Measurements from ENCODE around the gene GCNT2.

GCNT2 gene

DNA sequence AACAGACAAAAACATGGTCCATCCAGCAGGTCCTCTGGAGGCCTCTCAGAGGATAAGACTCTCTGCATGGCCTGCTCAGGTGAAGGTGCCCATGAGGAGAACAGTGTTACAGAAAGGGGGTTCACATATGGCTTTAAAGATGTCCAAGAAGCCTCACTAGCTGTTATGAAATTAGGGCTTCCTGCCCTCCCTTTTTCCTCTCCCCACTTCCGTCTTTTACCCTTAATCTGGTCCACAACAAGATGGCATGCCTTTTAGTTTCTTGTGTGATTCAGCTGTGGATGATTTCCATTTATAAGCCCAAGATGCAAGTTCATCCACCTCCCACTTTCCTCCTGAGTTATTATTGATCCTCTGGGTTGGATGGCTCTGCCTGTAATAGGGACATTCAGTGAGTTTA, 14.0 kb downstream of the GCNT2 start:
- TF ChIP-seq, protein P1, sequence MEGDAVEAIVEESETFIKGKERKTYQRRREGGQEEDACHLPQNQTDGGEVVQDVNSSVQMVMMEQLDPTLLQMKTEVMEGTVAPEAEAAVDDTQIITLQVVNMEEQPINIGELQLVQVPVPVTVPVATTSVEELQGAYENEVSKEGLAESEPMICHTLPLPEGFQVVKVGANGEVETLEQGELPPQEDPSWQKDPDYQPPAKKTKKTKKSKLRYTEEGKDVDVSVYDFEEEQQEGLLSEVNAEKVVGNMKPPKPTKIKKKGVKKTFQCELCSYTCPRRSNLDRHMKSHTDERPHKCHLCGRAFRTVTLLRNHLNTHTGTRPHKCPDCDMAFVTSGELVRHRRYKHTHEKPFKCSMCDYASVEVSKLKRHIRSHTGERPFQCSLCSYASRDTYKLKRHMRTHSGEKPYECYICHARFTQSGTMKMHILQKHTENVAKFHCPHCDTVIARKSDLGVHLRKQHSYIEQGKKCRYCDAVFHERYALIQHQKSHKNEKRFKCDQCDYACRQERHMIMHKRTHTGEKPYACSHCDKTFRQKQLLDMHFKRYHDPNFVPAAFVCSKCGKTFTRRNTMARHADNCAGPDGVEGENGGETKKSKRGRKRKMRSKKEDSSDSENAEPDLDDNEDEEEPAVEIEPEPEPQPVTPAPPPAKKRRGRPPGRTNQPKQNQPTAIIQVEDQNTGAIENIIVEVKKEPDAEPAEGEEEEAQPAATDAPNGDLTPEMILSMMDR (IDR thresholded peaks at IDR 0.05; ENCODE audit: low read length, missing control alignments) = no peak
- H3K4me3 ChIP-seq (replicated peaks; ENCODE audit: low read depth, low read length) = no peak overlapping the region
- DNase-seq (ENCODE audit: low read depth) = no peak

DNA sequence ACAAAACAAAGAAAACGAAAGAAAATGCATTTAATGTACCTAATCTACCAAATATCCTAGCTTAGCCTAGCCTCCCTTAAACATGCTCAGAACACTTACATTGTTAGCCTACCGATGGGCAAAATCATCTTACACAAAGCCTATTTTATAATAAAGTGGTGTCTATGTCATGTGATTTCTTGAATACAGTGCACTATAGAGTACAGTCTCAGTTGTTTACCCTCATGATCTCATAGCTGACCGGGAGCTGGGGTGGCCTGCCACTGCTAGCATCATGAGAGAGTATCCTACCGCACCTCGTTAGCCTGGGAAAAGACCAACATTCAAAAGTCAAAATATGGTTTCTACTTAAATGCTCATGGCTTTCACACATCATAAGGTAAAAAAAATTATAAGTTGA, 16.6 kb downstream of the GCNT2 start:
- DNase-seq (ENCODE audit: low read depth) = no peak
- H3K4me3 ChIP-seq (replicated peaks; ENCODE audit: low read depth, low read length) = no peak overlapping the region
- TF ChIP-seq, protein P1 (IDR thresholded peaks at IDR 0.05; ENCODE audit: low read length, missing control alignments) = no peak

DNA sequence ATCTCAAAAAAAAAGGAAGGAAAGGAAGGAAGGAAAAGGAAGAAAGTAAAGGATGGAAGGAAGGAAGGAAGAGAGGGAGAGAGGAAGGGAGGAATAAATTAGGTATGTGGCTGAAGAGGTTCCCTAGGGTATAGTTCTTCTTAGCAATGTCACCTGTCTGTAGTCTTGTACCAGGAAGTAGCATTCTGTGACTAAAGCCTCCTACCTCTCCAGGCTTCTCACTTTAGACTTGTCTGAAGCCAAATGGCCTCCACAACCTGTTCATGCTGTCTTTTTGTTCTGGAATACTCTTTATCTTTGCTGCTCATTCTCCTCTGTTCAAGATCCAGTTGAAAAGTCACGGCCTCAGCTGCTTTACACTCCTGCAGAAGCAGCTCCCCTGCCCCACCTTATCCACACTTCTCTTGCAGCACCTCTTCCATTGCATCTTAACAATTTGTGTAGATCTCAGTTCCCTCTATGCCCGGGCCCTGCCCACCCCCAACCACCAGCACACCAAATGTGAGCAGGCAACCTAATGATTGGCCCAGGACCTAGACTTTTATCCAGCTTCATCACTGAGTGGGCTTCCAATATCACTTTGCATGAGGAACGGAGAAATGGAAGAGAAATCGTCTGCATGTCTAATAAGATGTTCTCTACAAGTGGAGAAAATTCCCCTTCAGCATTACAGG, 19.1 kb downstream of the GCNT2 start:
- no peak for DNase-seq (ENCODE audit: low read depth)
- TF ChIP-seq, protein P1 (IDR thresholded peaks at IDR 0.05; ENCODE audit: low read length, missing control alignments) = no peak
- no peak overlapping the region for H3K4me3 ChIP-seq (replicated peaks; ENCODE audit: low read depth, low read length)

DNA sequence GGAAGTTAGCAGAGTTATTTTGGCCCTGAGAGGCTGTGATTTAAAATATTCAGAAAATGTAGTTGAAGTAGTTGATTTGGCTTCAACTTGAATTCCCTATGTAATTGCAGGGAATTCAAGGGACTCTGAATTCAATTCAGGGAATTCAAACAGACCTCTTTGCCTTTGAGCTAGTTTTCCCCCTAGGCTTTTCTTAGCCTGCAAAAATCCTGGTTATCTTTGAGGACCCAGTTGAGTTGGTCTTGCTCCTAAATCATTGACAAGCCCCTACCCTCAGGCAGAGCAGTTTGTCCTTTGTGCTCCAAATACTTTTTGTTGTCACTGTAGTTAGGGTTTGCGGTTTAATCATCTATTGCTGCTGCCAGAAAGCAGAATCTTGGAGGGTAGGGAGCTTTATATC, 20.4 kb downstream of the GCNT2 start:
- H3K4me3 ChIP-seq (replicated peaks; ENCODE audit: low read depth, low read length) = no peak overlapping the region
- TF ChIP-seq, protein P1 (IDR thresholded peaks at IDR 0.05; ENCODE audit: low read length, missing control alignments) = no peak

DNA sequence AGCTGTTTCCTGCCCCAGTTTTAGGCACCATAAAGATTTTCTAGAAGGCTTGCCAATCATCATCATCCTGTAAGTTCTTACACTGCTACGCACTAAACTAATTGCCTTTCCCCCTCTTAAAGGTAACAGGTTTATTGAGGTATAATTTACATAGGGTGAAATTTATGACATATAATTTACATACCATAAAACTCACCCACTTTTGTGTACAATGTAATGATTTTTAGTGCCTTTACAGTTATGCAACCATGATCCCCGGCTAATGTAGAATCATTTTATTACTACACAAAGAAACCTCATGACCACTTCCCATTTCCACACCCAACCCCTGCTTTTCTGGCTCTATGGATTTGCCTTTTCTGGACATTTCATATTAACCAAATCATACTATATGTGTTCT, 21.1 kb downstream of the GCNT2 start:
- H3K4me3 ChIP-seq (replicated peaks; ENCODE audit: low read depth, low read length) = no peak overlapping the region
- DNase-seq (ENCODE audit: low read depth) = no peak
- TF ChIP-seq, protein P1 (IDR thresholded peaks at IDR 0.05; ENCODE audit: low read length, missing control alignments) = no peak

More for the DNA sequence above, 20.4 kb downstream of the GCNT2 start:
- DNase-seq (ENCODE audit: low read depth) = no peak

DNA sequence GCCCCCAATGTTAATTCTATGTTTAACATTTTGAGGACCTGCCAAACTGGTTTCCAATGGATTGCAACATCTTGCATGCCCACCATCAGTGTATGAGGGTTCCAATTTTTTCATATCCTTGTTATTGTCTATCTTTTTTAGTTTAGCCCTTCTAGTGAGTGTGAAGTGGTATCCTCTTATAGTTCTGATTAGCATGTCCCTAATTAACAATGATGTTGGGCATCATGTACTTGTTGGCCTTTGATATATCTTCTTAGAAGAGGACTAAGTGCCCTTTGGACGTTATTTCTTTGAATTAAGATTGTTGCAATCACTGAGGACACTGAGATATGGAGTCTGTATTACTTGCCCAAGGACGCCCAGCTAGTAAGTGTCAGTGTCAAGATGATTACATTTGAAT, 22.3 kb downstream of the GCNT2 start:
- TF ChIP-seq, protein P1 (IDR thresholded peaks at IDR 0.05; ENCODE audit: low read length, missing control alignments) = no peak
- DNase-seq (ENCODE audit: low read depth) = no peak
- H3K4me3 ChIP-seq (replicated peaks; ENCODE audit: low read depth, low read length) = no peak overlapping the region

DNA sequence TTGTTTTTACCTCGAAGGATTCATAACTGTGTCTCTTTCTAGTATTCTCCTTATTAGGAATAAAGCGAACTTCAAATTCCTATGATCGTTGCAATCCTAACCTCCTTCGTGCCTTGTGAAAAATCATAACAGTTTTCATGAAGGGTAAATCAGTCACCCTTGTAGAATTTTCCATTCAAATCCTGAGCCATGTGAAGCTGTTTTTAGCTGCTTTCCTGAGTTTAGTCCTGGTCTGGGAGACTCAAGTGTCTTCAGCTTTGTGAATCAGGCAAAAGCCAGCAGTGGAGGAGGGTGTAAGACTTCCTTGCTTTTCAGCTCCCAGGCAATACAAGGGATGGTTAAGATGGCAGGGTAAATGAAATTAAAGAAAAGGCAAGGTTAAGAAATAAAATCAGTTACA, 24.3 kb downstream of the GCNT2 start:
- TF ChIP-seq, protein P1 (IDR thresholded peaks at IDR 0.05; ENCODE audit: low read length, missing control alignments) = no peak
- DNase-seq (ENCODE audit: low read depth) = no peak

More for the DNA sequence above, 24.3 kb downstream of the GCNT2 start:
- H3K4me3 ChIP-seq (replicated peaks; ENCODE audit: low read depth, low read length) = no peak overlapping the region
